Smooth muscle cell of trachea (primary cell): ENCODE data around the gene MAGEB16. TPM values are rescaled to one million over a fixed set of nuclear protein-coding genes. Genes with fewer than 3 reads are reported as not detected.

Experiments
- total RNA-seq: library from RNA; depleted of rRNA; stranded (reverse); fragments of >200 nt; gene quantifications from 2 replicates; pipeline ENCODE4 v1.2.1, GENCODE V29; 2014

Gene MAGEB16
- not detected in 2 replicates for total RNA-seq

DNA sequence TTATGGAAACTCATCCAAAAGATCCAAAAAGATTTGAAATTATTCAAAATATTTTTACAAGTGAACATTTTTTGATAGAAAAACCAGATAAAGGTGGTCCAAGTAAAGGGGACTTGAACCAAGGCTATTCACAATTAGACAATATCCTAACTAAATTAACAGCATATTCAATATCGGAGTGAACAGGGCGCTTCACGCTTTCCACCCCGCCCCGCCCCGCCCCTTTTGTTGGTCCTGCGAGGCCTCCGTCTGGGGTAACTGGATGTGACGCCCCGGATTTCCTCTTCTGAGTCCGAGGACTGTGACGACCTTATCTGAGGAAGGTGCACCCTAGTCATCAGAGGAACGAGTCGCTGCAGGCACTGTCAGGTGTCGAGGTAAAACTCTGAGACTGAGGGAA, at the start of gene MAGEB16:
Gene MAGEB16 (plus strand): TSS at position 301 of the 400 bp plus-strand sequence. CDS start 3,855 bp downstream, outside the sequence.

Other genes starting within 250 kb of the MAGEB16 start
- not detected in 2 replicates for gene CFAP47, start 121.4 kb downstream of the MAGEB16 start, total RNA-seq